ENCODE data around the gene CAPZA1.

The CAPZA1 gene

GRCh38 chr1:112717263-112717873 lies 97.7 kb downstream of the CAPZA1 start:
- no peak for DNase-seq

- peak; percentile 63 for DNase-seq
Observed at GRCh38 chr1:112718691-112719418, 99.2 kb downstream of the CAPZA1 start.

- DNase-seq, result no peak
Observed at GRCh38 chr1:112719706-112720105, 100.1 kb downstream of the CAPZA1 start.

- DNase-seq, result no peak
Observed at GRCh38 chr1:112720800-112721199, 101.2 kb downstream of the CAPZA1 start.
